IMR-90 (cell line): Measurements from ENCODE around the gene POLR3E. TPM values are rescaled to one million over a fixed set of nuclear protein-coding genes. Genes with fewer than 3 reads are reported as not detected.

Experiments
- MXI1 ChIP-seq: IDR thresholded peaks from 2 replicates; pipeline ENCODE4 v1.6.1; 2012; ENCODE audit warnings: low read depth, mild to moderate bottlenecking, low read length, moderate library complexity, borderline replicate concordance
- USF2 ChIP-seq: fragments of 150-350 bp; IDR thresholded peaks from 2 replicates; pipeline ENCODE4 v1.6.1; 2017; ENCODE audit warnings: mild to moderate bottlenecking, antibody characterized with exemption, low read length, low read depth
- polyA plus RNA-seq, 3 experiments: library from polyadenylated mRNA; depleted of rRNA; stranded (reverse); fragments of >200 nt; gene quantifications; 2 replicates each; pipeline ENCODE4 v1.2.3, GENCODE V29; 2012; ENCODE audit warnings: low replicate concordance in 1 of 3
- total RNA-seq: library from RNA; depleted of rRNA; stranded (reverse); fragments of >200 nt; gene quantifications from 2 replicates; pipeline ENCODE4 v1.2.3, GENCODE V29; 2012

POLR3E gene
- total and polyA plus RNA-seq, 2 of the 4 experiments (the other 2 are of a cell fraction): 19.9 to 46.0 TPM

GRCh38 chr16:22296225-22297113 is 740 bp upstream of the POLR3E start (continued):
- TF ChIP-seq MXI1 (no peak), USF2 (no peak)
